GM23248 (cell line): ENCODE measurements around the gene PLA2G2E. TPM values are rescaled to one million over a fixed set of nuclear protein-coding genes. Genes with fewer than 3 reads are reported as not detected.
A peak's percentile ranks its signal among the peaks of the same experiment; 100 is the strongest.

Experiments
- DNase-seq: peaks from one replicate; pipeline ENCODE4 v3.0.0-alpha.2; 2015
- H2AFZ ChIP-seq: fragments of 200-600 bp; sonication (generic); 2 replicates; pipeline ENCODE4 v1.6.1; 2016; ENCODE audit warnings: antibody characterized with exemption
- H3F3A ChIP-seq: fragments of 200-600 bp; sonication (generic); 2 replicates; pipeline ENCODE4 v1.6.1; 2016; ENCODE audit warnings: mild to moderate bottlenecking, antibody characterized with exemption, mixed run types; ENCODE audit not compliant: insufficient read depth
- H3K27ac ChIP-seq: fragments of 200-600 bp; sonication (generic); 2 replicates; pipeline ENCODE4 v1.5.1; 2016; ENCODE audit warnings: mild to moderate bottlenecking
- H3K27me3 ChIP-seq: fragments of 200-600 bp; sonication (generic); replicated peaks from 2 replicates; pipeline ENCODE4 v1.6.1; 2016; ENCODE audit warnings: mild to moderate bottlenecking; ENCODE audit not compliant: insufficient read depth
- H3K36me3 ChIP-seq: fragments of 200-600 bp; sonication (generic); 2 replicates; pipeline ENCODE4 v1.6.1; 2016; ENCODE audit warnings: low read depth, mild to moderate bottlenecking
- H3K4me1 ChIP-seq: fragments of 200-600 bp; sonication (generic); 2 replicates; pipeline ENCODE4 v1.6.1; 2016; ENCODE audit warnings: mild to moderate bottlenecking; ENCODE audit not compliant: insufficient read depth
- H3K4me2 ChIP-seq: fragments of 200-600 bp; sonication (generic); one replicate; pipeline ENCODE4 v1.6.1; 2016; ENCODE audit warnings: mild to moderate bottlenecking; ENCODE audit not compliant: unreplicated experiment
- H3K4me3 ChIP-seq: fragments of 200-600 bp; sonication (generic); 2 replicates; pipeline ENCODE4 v1.5.1; 2016; ENCODE audit warnings: mild to moderate bottlenecking
- H3K79me2 ChIP-seq: fragments of 200-600 bp; sonication (generic); 2 replicates; pipeline ENCODE4 v1.6.1; 2016; ENCODE audit warnings: mild to moderate bottlenecking; ENCODE audit not compliant: insufficient read depth
- H3K9ac ChIP-seq: fragments of 200-600 bp; sonication (generic); 2 replicates; pipeline ENCODE4 v1.6.1; 2016; ENCODE audit warnings: mild to moderate bottlenecking
- H3K9me2 ChIP-seq: fragments of 200-600 bp; sonication (generic); 2 replicates; pipeline ENCODE4 v1.6.1; 2016; ENCODE audit warnings: mixed run types, mild to moderate bottlenecking, moderate library complexity; ENCODE audit not compliant: insufficient read depth
- H3K9me3 ChIP-seq: fragments of 200-600 bp; sonication (generic); one replicate; pipeline ENCODE4 v1.6.1; 2017; ENCODE audit warnings: low read depth
- H4K20me1 ChIP-seq: fragments of 200-600 bp; sonication (generic); 2 replicates; pipeline ENCODE4 v1.6.0; 2016; ENCODE audit not compliant: insufficient read depth
- EZH2 ChIP-seq: fragments of 200-600 bp; sonication (generic); IDR thresholded peaks from 2 replicates; pipeline ENCODE4 v1.6.1; 2018; ENCODE audit warnings: antibody characterized with exemption, mild to moderate bottlenecking; ENCODE audit not compliant: insufficient read depth, poor library complexity, severe bottlenecking
- EZH2phosphoT487 ChIP-seq: fragments of 200-600 bp; sonication (generic); IDR thresholded peaks from 2 replicates; pipeline ENCODE4 v1.6.1; 2018; ENCODE audit warnings: antibody characterized with exemption, moderate library complexity, mild to moderate bottlenecking, low read depth; ENCODE audit not compliant: insufficient read depth
- WGBS, 2 experiments: methylation state at CpG; one replicate each; pipeline ENCODE4 v1.1.6; 2015 to 2017; ENCODE audit warnings: low lambda C conversion rate in 2 of 2, low coverage in 1 of 2; ENCODE audit errors: missing lambda C conversion rate in 2 of 2; 5-methylcytosine and 5-hydroxymethylcytosine counted together
- in situ Hi-C: fragments of 300-500 bp; cut with MboI; formaldehyde crosslinking; loops from 2 replicates; pipeline ENCODE4 v1.15.0; 2020
- polyA plus RNA-seq: library from polyadenylated mRNA; unstranded; fragments of >200 nt; fragmentation: Nextera tagmentation; extraction: Ambion mirVana; gene quantifications from 2 replicates; pipeline ENCODE4 v1.2.1, GENCODE V29; 2016
- total RNA-seq: library from RNA; depleted of rRNA; stranded (reverse); fragments of >200 nt; shearing (Covaris generic); gene quantifications from 2 replicates; pipeline ENCODE4 v1.2.3, GENCODE V29; 2014

The PLA2G2E gene
- total and polyA plus RNA-seq, 2 experiments from 2014 or later, result not detected

DNA sequence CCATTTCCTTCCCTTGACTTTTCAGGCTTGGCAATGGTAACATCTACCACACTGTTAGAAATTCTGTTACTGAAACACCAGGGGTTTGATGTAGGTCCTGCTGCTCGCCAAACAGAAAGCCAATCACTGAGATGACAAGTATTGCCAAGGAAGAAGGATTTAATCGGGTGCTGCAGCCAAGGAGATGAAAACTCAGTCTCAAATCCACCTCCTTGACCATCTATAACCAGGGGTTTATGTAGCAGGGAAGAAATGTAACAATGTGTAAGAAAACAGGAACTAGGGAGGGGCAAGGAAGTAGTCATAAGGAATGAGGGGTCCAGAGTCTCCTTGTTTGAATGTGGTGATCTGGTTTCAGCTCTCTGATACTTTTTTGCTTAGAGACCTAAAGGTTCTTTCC, 30.6 kb upstream of the PLA2G2E start:
- Histone ChIP-seq H3K4me2 (no peak overlapping the region), H3K27me3 (peaks cover 23% of the 10 kb centered on the region), H3K9ac (no peak overlapping the region), H2AFZ (no peak overlapping the region), H3K4me1 (no peaks in the 10 kb centered on the region), H3K27ac (no peak overlapping the region), H3K9me2 (no peaks in the 10 kb centered on the region), H3K36me3 (no peaks in the 10 kb centered on the region), H3F3A (no peaks in the 10 kb centered on the region), H3K9me3 (no peaks in the 10 kb centered on the region), H4K20me1 (no peaks in the 10 kb centered on the region), H3K79me2 (no peaks in the 10 kb centered on the region), H3K4me3 (no peak overlapping the region)
- in situ Hi-C loops, result no loop called here
- DNase-seq, result no peak
- WGBS, 2 experiments, result 16 to 20% methylated on average over 2 of the region's 2 CpGs
- TF ChIP-seq EZH2 (no peak), EZH2phosphoT487 (no peak)

GRCh38 chr1:19949016-19949415, 25.6 kb upstream of the PLA2G2E start:
- Histone ChIP-seq H3K79me2 (no peaks in the 10 kb centered on the region), H3K4me1 (peaks cover 4% of the 10 kb centered on the region; the same call in 1 of the 2 replicates), H3K9me3 (no peaks in the 10 kb centered on the region), H4K20me1 (no peaks in the 10 kb centered on the region), H3K4me3 (no peak overlapping the region), H3K4me2 (no peak overlapping the region), H3K27ac (peak overlapping the region; percentile 36), H3K9me2 (no peaks in the 10 kb centered on the region), H3F3A (no peaks in the 10 kb centered on the region), H3K9ac (no peak overlapping the region), H2AFZ (peak overlapping the region; percentile 70), H3K27me3 (0 out of 2 replicates have a peak, but pooled peaks cover 5% of the 10 kb centered on the region), H3K36me3 (no peaks in the 10 kb centered on the region)
- TF ChIP-seq EZH2 (no peak), EZH2phosphoT487 (no peak)
- in situ Hi-C loops, result no loop called here
- WGBS, 2 experiments, result 2 to 4% methylated on average over 2 of the region's 2 CpGs
- DNase-seq, result peak; percentile 95

DNA sequence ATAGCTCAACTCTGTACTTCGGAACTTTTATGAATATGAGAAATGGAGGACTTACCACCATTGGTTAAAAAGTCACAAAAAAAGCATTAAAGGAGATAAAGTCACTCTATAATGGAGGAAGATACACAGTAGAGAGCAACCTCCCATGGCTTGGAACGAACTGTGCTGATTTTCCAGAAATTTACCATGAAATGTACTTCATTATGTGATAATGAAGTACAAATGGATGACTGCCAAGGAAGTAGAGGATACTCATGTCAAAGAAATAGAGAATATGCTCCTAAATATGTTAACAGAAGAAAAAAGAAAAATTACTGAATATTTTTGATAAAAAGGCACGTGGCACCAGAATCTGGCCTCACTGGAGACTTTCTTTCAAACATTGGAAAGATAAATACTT, 23.6 kb upstream of the PLA2G2E start:
- no peaks in the 10 kb centered on the region for H3K79me2 ChIP-seq
- no peak overlapping the region for H2AFZ ChIP-seq
- no peak overlapping the region for H3K4me2 ChIP-seq
- H3K36me3 ChIP-seq, result no peaks in the 10 kb centered on the region
- H4K20me1 ChIP-seq, result no peaks in the 10 kb centered on the region
- in situ Hi-C loops, result no loop called here
- H3K27me3 ChIP-seq, result no peaks in the 10 kb centered on the region
- no peak overlapping the region for H3K27ac ChIP-seq
- no peak overlapping the region for H3K9ac ChIP-seq
- 63 to 66% methylated on average over 3 of the region's 3 CpGs for WGBS, 2 experiments
- peaks cover 4% of the 10 kb centered on the region; the same call in 1 of the 2 replicates for H3K4me1 ChIP-seq
- H3K9me3 ChIP-seq, result no peaks in the 10 kb centered on the region
- no peaks in the 10 kb centered on the region for H3K9me2 ChIP-seq
- TF ChIP-seq EZH2 (no peak), EZH2phosphoT487 (no peak)
- no peak for DNase-seq
- no peaks in the 10 kb centered on the region for H3F3A ChIP-seq
- no peak overlapping the region for H3K4me3 ChIP-seq

GRCh38 chr1:19946331-19946751, 22.9 kb upstream of the PLA2G2E start:
- Histone ChIP-seq H3F3A (no peaks in the 10 kb centered on the region), H3K4me3 (no peak overlapping the region), H3K9ac (no peak overlapping the region), H3K4me1 (peaks cover 4% of the 10 kb centered on the region; the same call in 1 of the 2 replicates), H3K27ac (no peak overlapping the region), H2AFZ (no peak overlapping the region), H3K79me2 (no peaks in the 10 kb centered on the region), H3K9me2 (no peaks in the 10 kb centered on the region), H3K4me2 (no peak overlapping the region), H4K20me1 (no peaks in the 10 kb centered on the region), H3K36me3 (no peaks in the 10 kb centered on the region), H3K27me3 (no peaks in the 10 kb centered on the region), H3K9me3 (no peaks in the 10 kb centered on the region)
- in situ Hi-C loops, result no loop called here
- TF ChIP-seq EZH2 (no peak), EZH2phosphoT487 (no peak)
- no peak for DNase-seq
- 49 to 52% methylated on average over 6 of the region's 6 CpGs for WGBS, 2 experiments

DNA sequence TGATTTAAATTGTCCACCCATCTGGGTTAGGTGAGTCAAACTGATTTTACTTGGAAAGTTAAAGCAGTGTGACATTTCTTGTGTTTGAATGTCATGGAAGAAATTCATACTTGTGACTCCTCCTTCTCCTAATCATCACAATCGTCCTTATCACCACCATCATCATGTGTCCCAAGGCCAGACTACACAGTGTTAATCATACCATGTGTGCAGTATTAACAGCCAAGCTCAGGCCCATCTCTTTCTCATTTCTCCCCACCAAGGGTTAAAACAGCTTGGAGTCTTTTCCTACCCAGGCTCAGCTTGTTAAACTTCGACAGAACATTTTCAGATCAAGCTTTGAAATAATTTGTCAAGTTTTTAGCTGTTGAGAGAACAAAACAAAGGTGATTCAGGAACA, 22.5 kb upstream of the PLA2G2E start:
- H2AFZ ChIP-seq, result no peak overlapping the region
- H3K9ac ChIP-seq, result no peak overlapping the region
- no peaks in the 10 kb centered on the region for H3K9me2 ChIP-seq
- H3K27ac ChIP-seq, result no peak overlapping the region
- no peaks in the 10 kb centered on the region for H3F3A ChIP-seq
- H3K27me3 ChIP-seq, result no peaks in the 10 kb centered on the region
- in situ Hi-C loops, result no loop called here
- H3K4me3 ChIP-seq, result no peak overlapping the region
- TF ChIP-seq EZH2 (no peak), EZH2phosphoT487 (no peak)
- H3K4me1 ChIP-seq, result peaks cover 4% of the 10 kb centered on the region; the same call in 1 of the 2 replicates
- H3K4me2 ChIP-seq, result no peak overlapping the region
- DNase-seq, result no peak
- H3K9me3 ChIP-seq, result no peaks in the 10 kb centered on the region
- 0 to 5% methylated on average over 2 of the region's 2 CpGs for WGBS, 2 experiments
- H3K79me2 ChIP-seq, result no peaks in the 10 kb centered on the region
- H4K20me1 ChIP-seq, result no peaks in the 10 kb centered on the region
- H3K36me3 ChIP-seq, result no peaks in the 10 kb centered on the region
